Measurements from ENCODE around the gene EMC6. TPM values are rescaled to one million over a fixed set of nuclear protein-coding genes. Genes with fewer than 3 reads are reported as not detected.

Gene EMC6
- polyA plus RNA-seq, 1 donor (not counting 4 experiments of a cell fraction or from before 2014, with no cell fraction given): 35.4 TPM

DNA sequence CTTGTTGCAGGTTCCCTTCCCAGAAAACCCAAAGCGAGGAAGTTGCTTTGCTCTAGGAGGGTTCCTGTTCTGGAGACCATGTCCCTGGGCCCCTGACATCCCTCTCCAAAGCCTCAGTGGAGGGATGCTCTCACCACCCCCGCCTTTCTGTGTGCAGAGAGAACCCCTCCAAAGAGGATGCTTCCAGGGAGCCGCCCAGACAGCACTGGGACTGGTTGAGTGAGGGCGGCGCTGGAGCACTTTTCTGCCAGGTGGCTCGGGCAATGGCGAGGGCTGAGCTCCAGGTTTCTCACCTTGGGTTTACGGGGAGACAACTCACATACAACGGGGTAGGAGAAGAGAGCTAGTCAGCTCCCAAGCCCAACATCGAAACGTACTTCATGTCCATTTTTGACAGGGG is 7.3 kb downstream of the EMC6 start:
- Histone ChIP-seq H3K79me2 (ENCODE audit: control insufficient read depth, insufficient read depth, low read length) (no peaks in the 10 kb centered on the region), H2AFZ (ENCODE audit: control insufficient read depth, low read length) (no peak overlapping the region), H3K4me2 (ENCODE audit: control insufficient read depth, extremely low read depth, insufficient read depth, low read depth, low read length) (no peak overlapping the region), H3K4me1 (ENCODE audit: control insufficient read depth, extremely low read depth, insufficient read depth, low read length) (no peaks in the 10 kb centered on the region), H3K9me1 (ENCODE audit: control insufficient read depth, extremely low read depth, insufficient read depth, low read length) (no peaks in the 10 kb centered on the region), H3K4me3 (ENCODE audit: control insufficient read depth in 2 of 3, extremely low read depth in 1 of 3, insufficient read depth in 2 of 3, low read depth in 1 of 3, low read length in 3 of 3) (no peak overlapping the region), H3K36me3 (ENCODE audit: control insufficient read depth in 2 of 2, extremely low read depth in 1 of 2, insufficient read depth in 2 of 2, low read length in 2 of 2) (peaks cover 0 to 7% of the 10 kb centered on the region in 2 experiments), H3K27me3 (ENCODE audit: control insufficient read depth, extremely low read depth, insufficient read depth, low read length) (peaks cover 2% of the 10 kb centered on the region), H3K9me3 (ENCODE audit: control insufficient read depth, low read depth, low read length) (no peaks in the 10 kb centered on the region), H3K27ac (ENCODE audit: control insufficient read depth, insufficient read depth, low read length) (no peak overlapping the region), H3K9ac (ENCODE audit: control insufficient read depth, extremely low read depth, insufficient read depth, low read length) (no peak overlapping the region), H4K20me1 (ENCODE audit: control insufficient read depth, extremely low read depth, insufficient read depth, low read length) (no peaks in the 10 kb centered on the region)
- FAIRE-seq (no peak), DNase-seq (ENCODE audit: low read depth, low spot score) (no peak)
- no peak for TF ChIP-seq EZH2 (IDR thresholded peaks at IDR 0.05; ENCODE audit: low read length)
- TF ChIP-seq, protein P1, sequence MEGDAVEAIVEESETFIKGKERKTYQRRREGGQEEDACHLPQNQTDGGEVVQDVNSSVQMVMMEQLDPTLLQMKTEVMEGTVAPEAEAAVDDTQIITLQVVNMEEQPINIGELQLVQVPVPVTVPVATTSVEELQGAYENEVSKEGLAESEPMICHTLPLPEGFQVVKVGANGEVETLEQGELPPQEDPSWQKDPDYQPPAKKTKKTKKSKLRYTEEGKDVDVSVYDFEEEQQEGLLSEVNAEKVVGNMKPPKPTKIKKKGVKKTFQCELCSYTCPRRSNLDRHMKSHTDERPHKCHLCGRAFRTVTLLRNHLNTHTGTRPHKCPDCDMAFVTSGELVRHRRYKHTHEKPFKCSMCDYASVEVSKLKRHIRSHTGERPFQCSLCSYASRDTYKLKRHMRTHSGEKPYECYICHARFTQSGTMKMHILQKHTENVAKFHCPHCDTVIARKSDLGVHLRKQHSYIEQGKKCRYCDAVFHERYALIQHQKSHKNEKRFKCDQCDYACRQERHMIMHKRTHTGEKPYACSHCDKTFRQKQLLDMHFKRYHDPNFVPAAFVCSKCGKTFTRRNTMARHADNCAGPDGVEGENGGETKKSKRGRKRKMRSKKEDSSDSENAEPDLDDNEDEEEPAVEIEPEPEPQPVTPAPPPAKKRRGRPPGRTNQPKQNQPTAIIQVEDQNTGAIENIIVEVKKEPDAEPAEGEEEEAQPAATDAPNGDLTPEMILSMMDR (optimal IDR thresholded peaks at IDR 0.05 in 1 of 3, IDR thresholded peaks at IDR 0.05 in 1 of 3, conservative IDR thresholded peaks at IDR 0.05 in 1 of 3; ENCODE audit: extremely low read depth in 1 of 3, insufficient read depth in 2 of 3, low read length in 3 of 3): no peak
- dilution Hi-C loops (cut with MboI; ENCODE audit: extremely low pct_ligation_motif_present, low sequenced_read_pairs): no loop called here

DNA sequence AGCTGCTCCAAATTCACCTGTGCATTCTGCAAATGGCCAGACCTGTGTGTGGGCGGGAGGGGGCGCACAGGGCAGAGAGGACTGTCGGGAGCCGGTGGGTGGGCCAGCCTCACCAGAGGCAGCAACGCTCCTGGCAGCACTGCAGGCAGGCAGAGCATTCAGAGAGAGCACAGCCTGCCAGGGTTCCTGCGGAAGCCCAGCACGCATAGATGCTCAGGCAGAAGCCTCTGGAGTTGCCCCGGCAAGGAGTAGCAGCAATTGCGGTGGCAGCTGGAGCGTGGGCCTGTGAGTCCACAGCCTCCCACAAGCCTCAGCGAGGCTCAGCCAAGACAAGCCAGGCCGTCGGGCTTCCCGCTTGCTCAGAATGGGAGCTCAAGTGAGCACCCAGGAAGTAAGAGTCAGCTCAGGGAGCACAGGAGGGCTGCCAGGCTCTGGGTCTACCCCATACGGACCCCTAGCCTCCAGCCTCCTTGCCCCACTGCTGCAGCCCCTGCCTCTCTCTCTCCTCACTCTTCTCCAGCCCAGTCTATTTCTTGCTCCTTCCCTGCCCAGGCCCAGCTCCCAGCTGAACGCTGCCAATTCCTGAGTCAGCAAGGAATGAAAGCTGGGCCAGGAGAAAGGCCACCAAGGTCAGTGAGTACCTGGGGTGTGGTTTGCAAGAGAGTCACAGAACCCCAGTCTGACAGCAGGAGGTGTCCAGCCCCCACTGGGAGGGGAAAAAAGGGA is 9.6 kb downstream of the EMC6 start:
- H3K36me3 ChIP-seq (ENCODE audit: control insufficient read depth in 2 of 2, extremely low read depth in 1 of 2, insufficient read depth in 2 of 2, low read length in 2 of 2): no peaks in the 10 kb centered on the region
- H3K79me2 ChIP-seq (ENCODE audit: control insufficient read depth, insufficient read depth, low read length): no peaks in the 10 kb centered on the region
- no peak overlapping the region for H3K4me3 ChIP-seq (ENCODE audit: control insufficient read depth in 2 of 3, extremely low read depth in 1 of 3, insufficient read depth in 2 of 3, low read depth in 1 of 3, low read length in 3 of 3)
- no peak overlapping the region for H2AFZ ChIP-seq (ENCODE audit: control insufficient read depth, low read length)
- H4K20me1 ChIP-seq (ENCODE audit: control insufficient read depth, extremely low read depth, insufficient read depth, low read length): no peaks in the 10 kb centered on the region
- no peak overlapping the region for H3K4me2 ChIP-seq (ENCODE audit: control insufficient read depth, extremely low read depth, insufficient read depth, low read depth, low read length)
- FAIRE-seq: no peak
- dilution Hi-C loops (cut with MboI; ENCODE audit: extremely low pct_ligation_motif_present, low sequenced_read_pairs): no loop called here
- peaks cover 9% of the 10 kb centered on the region for H3K27me3 ChIP-seq (ENCODE audit: control insufficient read depth, extremely low read depth, insufficient read depth, low read length)
- H3K27ac ChIP-seq (ENCODE audit: control insufficient read depth, insufficient read depth, low read length): no peak overlapping the region
- DNase-seq (ENCODE audit: low read depth, low spot score): no peak
- no peak overlapping the region for H3K9ac ChIP-seq (ENCODE audit: control insufficient read depth, extremely low read depth, insufficient read depth, low read length)
- H3K9me1 ChIP-seq (ENCODE audit: control insufficient read depth, extremely low read depth, insufficient read depth, low read length): no peaks in the 10 kb centered on the region
- H3K9me3 ChIP-seq (ENCODE audit: control insufficient read depth, low read depth, low read length): no peaks in the 10 kb centered on the region
- H3K4me1 ChIP-seq (ENCODE audit: control insufficient read depth, extremely low read depth, insufficient read depth, low read length): no peaks in the 10 kb centered on the region
- TF ChIP-seq EZH2 (IDR thresholded peaks at IDR 0.05; ENCODE audit: low read length): no peak
- TF ChIP-seq, protein P1 (optimal IDR thresholded peaks at IDR 0.05 in 1 of 3, IDR thresholded peaks at IDR 0.05 in 1 of 3, conservative IDR thresholded peaks at IDR 0.05 in 1 of 3; ENCODE audit: extremely low read depth in 1 of 3, insufficient read depth in 2 of 3, low read length in 3 of 3): no peak

Data from keratinocyte (primary cell).